ENCODE measurements around the gene CHDH. TPM values are rescaled to one million over a fixed set of nuclear protein-coding genes. Genes with fewer than 3 reads are reported as not detected.

The CHDH gene
- total RNA-seq, 1 experiment from 2014 or later, result 5.1 TPM

DNA sequence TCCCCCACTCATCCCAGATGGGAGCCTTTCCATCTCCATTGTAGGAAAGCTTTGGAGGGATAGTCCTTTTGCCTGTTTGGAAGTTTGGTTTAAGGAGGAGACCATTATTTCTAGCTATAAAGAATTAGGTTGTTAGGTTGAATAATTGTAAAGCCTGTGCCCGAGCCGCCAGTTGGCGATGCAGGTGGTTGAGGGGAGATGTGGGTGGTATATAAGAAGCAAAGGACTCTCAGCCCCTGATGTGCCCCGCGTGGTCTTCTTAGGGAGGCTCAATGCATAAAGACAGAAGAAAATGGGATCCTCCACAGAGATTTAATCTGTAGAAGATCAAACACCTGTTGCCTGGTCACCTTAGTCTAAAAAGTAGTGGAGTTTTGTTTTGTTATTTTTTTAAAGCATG lies 55.7 kb downstream of the CHDH start:
- CTCF ChIA-PET, result no interaction called here
- H3K27me3 ChIP-seq (ENCODE audit: low read length), result peaks cover 73% of the 10 kb centered on the region
- DNase-seq, result no peak

DNA sequence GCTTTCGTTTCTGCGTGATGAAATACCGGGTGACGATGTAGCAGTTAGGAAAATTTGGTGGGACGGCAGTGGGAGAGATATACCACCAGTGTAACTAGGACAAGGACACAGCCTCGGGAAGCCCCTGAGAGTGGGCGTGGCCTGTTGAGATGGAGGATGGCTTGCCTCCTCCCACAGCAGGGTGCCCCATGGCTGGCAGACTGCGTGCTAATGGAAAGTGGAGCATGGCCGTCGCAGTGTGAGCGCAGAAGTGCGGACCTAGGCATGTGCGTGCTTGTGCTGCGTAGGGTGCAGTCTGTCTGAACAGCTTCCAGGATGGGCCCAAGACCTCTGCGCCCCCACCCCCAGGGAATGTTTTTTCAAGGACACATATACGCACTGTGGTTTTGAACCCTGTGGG lies 56.8 kb downstream of the CHDH start:
- no peak for DNase-seq
- POLR2A ChIA-PET (ENCODE audit: unreplicated experiment), result no interaction called here
- CTCF ChIA-PET, result no interaction called here

More for the DNA sequence above, 55.7 kb downstream of the CHDH start:
- H2AFZ ChIP-seq (ENCODE audit: low read length), result no peak overlapping the region
- H4K20me1 ChIP-seq (ENCODE audit: low read length), result no peaks in the 10 kb centered on the region
- POLR2A ChIA-PET (ENCODE audit: unreplicated experiment), result no interaction called here
- H3K9me3 ChIP-seq (ENCODE audit: low read length), result no peaks in the 10 kb centered on the region
- H3F3A ChIP-seq (ENCODE audit: low read length, unreplicated experiment), result no peaks in the 10 kb centered on the region
- H3K4me1 ChIP-seq (ENCODE audit: insufficient read depth, low read length), result peaks cover under 1% of the 10 kb centered on the region; the same call in 1 of the 2 replicates
- no peak overlapping the region for H3K9ac ChIP-seq (ENCODE audit: low read length)
- intact Hi-C loops (cut with micrococcal nuclease), result no loop called here
- no peaks in the 10 kb centered on the region for H3K79me2 ChIP-seq (ENCODE audit: low read length)
- no peaks in the 10 kb centered on the region for H3K9me2 ChIP-seq (replicated peaks; ENCODE audit: low read length)
- ATAC-seq, result no peak
- H3K4me2 ChIP-seq (ENCODE audit: low read length), result no peak overlapping the region
- H3K4me3 ChIP-seq (ENCODE audit: low read length), result no peak overlapping the region
- H3K27ac ChIP-seq (ENCODE audit: low read length), result no peak overlapping the region
- H3K36me3 ChIP-seq (ENCODE audit: low read depth, low read length), result no peaks in the 10 kb centered on the region
- BruUV-seq (replicated peaks), result no TSS peak
- no peak for TF ChIP-seq EZH2phosphoT487 (IDR thresholded peaks at IDR 0.05; ENCODE audit: borderline replicate concordance, low read length)
- TF ChIP-seq EZH2 (IDR thresholded peaks at IDR 0.05; ENCODE audit: low read length, unreplicated experiment), result no peak
- TF ChIP-seq, protein P1, sequence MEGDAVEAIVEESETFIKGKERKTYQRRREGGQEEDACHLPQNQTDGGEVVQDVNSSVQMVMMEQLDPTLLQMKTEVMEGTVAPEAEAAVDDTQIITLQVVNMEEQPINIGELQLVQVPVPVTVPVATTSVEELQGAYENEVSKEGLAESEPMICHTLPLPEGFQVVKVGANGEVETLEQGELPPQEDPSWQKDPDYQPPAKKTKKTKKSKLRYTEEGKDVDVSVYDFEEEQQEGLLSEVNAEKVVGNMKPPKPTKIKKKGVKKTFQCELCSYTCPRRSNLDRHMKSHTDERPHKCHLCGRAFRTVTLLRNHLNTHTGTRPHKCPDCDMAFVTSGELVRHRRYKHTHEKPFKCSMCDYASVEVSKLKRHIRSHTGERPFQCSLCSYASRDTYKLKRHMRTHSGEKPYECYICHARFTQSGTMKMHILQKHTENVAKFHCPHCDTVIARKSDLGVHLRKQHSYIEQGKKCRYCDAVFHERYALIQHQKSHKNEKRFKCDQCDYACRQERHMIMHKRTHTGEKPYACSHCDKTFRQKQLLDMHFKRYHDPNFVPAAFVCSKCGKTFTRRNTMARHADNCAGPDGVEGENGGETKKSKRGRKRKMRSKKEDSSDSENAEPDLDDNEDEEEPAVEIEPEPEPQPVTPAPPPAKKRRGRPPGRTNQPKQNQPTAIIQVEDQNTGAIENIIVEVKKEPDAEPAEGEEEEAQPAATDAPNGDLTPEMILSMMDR (conservative IDR thresholded peaks at IDR 0.05; ENCODE audit: low read depth, low read length), result no peak

DNA sequence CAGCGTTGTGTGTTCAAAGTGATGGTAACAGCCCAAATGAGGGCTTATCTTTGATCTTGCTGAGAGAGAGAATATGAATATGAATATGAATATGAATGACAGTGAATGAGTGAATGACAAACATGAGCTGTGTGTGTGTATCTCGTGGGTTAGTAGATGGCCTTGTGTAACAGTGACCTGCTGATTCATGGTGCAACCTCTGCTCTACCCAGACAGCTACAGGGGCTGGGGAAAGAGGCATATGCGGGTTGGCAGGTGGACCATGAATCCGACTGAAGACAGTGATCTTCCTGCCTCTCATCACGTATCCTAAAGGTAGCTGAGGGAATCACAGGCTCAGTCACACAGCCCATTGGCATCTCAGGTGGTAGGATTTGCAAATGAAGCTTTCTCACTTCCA lies 58.2 kb downstream of the CHDH start:
- CTCF ChIA-PET, result no interaction called here
- peaks cover 78% of the 10 kb centered on the region for H3K27me3 ChIP-seq (ENCODE audit: low read length)
- no peaks in the 10 kb centered on the region for H3K79me2 ChIP-seq (ENCODE audit: low read length)
- no peak overlapping the region for H3K9ac ChIP-seq (ENCODE audit: low read length)
- no peaks in the 10 kb centered on the region for H3K9me3 ChIP-seq (ENCODE audit: low read length)
- no peaks in the 10 kb centered on the region for H3F3A ChIP-seq (ENCODE audit: low read length, unreplicated experiment)
- no peak overlapping the region for H2AFZ ChIP-seq (ENCODE audit: low read length)
- ATAC-seq (no peak), DNase-seq (no peak)
- no peaks in the 10 kb centered on the region for H3K9me2 ChIP-seq (replicated peaks; ENCODE audit: low read length)
- H3K4me3 ChIP-seq (ENCODE audit: low read length), result no peak overlapping the region
- BruUV-seq (replicated peaks), result no TSS peak
- no peaks in the 10 kb centered on the region for H3K4me1 ChIP-seq (ENCODE audit: insufficient read depth, low read length)
- H3K27ac ChIP-seq (ENCODE audit: low read length), result no peak overlapping the region
- H3K36me3 ChIP-seq (ENCODE audit: low read depth, low read length), result no peaks in the 10 kb centered on the region
- POLR2A ChIA-PET (ENCODE audit: unreplicated experiment), result no interaction called here
- no peaks in the 10 kb centered on the region for H4K20me1 ChIP-seq (ENCODE audit: low read length)
- intact Hi-C loops (cut with micrococcal nuclease), result no loop called here
- TF ChIP-seq, protein P1 (conservative IDR thresholded peaks at IDR 0.05; ENCODE audit: low read depth, low read length), result no peak
- no peak for TF ChIP-seq EZH2 (IDR thresholded peaks at IDR 0.05; ENCODE audit: low read length, unreplicated experiment)
- no peak for TF ChIP-seq EZH2phosphoT487 (IDR thresholded peaks at IDR 0.05; ENCODE audit: borderline replicate concordance, low read length)
- no peak overlapping the region for H3K4me2 ChIP-seq (ENCODE audit: low read length)

More for the DNA sequence above, 56.8 kb downstream of the CHDH start:
- no peaks in the 10 kb centered on the region for H3K79me2 ChIP-seq (ENCODE audit: low read length)
- H3K27ac ChIP-seq (ENCODE audit: low read length), result no peak overlapping the region
- ATAC-seq, result no peak
- H3K9me2 ChIP-seq (replicated peaks; ENCODE audit: low read length), result no peaks in the 10 kb centered on the region
- intact Hi-C loops (cut with micrococcal nuclease), result no loop called here
- H4K20me1 ChIP-seq (ENCODE audit: low read length), result no peaks in the 10 kb centered on the region
- no peaks in the 10 kb centered on the region for H3K36me3 ChIP-seq (ENCODE audit: low read depth, low read length)
- no peaks in the 10 kb centered on the region for H3K4me1 ChIP-seq (ENCODE audit: insufficient read depth, low read length)
- no peaks in the 10 kb centered on the region for H3F3A ChIP-seq (ENCODE audit: low read length, unreplicated experiment)
- no peak overlapping the region for H3K4me3 ChIP-seq (ENCODE audit: low read length)
- H3K27me3 ChIP-seq (ENCODE audit: low read length), result peaks cover 78% of the 10 kb centered on the region
- H3K4me2 ChIP-seq (ENCODE audit: low read length), result no peak overlapping the region
- no TSS peak for BruUV-seq (replicated peaks)
- TF ChIP-seq EZH2phosphoT487 (IDR thresholded peaks at IDR 0.05; ENCODE audit: borderline replicate concordance, low read length) (no peak), EZH2 (IDR thresholded peaks at IDR 0.05; ENCODE audit: low read length, unreplicated experiment) (no peak)
- TF ChIP-seq, protein P1 (conservative IDR thresholded peaks at IDR 0.05; ENCODE audit: low read depth, low read length), result no peak
- no peak overlapping the region for H3K9ac ChIP-seq (ENCODE audit: low read length)
- H3K9me3 ChIP-seq (ENCODE audit: low read length), result no peaks in the 10 kb centered on the region
- H2AFZ ChIP-seq (ENCODE audit: low read length), result no peak overlapping the region

All from PC-3 (cell line).